Limb (tissue), 2 donors: ENCODE results near the gene METRN.

Experiments used
- DNase-seq, 2 donors: peaks; one replicate each; pipeline ENCODE4 v3.0.0-alpha.2; 2016; ENCODE audit errors: extremely low spot score in 2 of 2

METRN gene

DNA sequence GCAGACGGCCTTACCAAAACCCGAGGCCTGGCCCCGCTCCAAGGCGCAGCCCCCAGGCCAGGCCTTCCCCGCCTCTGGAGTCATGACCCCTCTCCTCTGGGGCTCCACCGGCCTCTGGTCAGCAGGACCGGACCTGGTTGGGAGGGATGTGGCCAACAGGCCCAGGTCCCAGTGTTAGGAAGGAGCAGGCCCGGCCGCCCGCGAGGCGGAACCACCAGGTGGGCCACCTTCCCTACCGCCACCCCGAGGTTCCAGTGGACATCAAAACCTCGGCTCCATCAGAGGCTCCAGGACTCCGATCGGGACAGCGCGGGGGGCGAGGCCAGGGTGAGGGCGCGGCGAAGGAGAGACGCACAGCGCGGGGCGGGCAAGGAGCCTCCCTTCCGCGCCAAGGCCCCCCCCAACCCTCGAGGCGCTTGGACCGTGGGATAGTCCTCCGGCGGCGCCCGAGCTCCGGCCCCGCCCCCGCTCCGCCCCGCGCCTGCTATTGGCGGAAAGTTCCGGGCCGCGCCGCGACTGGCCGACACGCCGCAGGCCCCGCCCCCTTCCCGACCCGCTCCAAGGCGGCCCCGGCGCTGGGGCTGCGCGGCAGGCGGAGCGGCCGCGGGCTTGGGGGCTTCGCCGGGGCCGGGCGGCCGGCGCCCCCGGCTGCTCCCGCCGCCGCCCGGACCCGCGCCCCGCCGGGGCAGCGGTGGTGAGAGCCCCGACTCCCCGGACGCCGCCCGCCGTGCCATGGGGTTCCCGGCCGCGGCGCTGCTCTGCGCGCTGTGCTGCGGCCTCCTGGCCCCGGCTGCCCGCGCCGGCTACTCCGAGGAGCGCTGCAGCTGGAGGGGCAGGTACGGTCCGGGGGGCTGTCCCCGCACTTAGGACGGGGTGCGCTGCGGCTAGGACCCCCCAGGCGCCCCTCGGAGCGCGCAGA is at the start of gene METRN:
TSS of gene METRN (plus strand) at position 561 of the 919 bp plus-strand sequence. CDS start at position 733, 172 bp downstream.
- peak; percentile 91 to 94 for DNase-seq

DNA sequence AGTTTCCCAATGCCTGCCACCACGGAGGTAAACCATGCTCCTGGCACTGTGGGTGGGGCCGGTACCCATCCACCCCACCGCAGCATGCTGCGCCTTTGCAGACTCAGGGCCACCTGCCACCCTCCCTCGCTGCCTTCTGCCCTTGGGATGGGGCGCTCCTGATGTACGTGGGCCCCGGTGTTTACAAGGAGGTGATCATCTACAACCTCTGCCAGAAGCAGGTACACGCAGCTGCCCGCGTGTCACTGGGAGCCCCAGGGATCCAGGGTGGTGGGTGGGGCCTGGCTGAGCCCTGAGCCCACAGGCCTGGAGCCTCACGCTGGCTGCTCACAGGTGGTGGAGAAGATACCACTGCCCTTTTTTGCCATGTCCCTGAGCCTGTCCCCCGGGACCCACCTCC is 48.3 kb upstream of the METRN start:
- DNase-seq = no peak

DNA sequence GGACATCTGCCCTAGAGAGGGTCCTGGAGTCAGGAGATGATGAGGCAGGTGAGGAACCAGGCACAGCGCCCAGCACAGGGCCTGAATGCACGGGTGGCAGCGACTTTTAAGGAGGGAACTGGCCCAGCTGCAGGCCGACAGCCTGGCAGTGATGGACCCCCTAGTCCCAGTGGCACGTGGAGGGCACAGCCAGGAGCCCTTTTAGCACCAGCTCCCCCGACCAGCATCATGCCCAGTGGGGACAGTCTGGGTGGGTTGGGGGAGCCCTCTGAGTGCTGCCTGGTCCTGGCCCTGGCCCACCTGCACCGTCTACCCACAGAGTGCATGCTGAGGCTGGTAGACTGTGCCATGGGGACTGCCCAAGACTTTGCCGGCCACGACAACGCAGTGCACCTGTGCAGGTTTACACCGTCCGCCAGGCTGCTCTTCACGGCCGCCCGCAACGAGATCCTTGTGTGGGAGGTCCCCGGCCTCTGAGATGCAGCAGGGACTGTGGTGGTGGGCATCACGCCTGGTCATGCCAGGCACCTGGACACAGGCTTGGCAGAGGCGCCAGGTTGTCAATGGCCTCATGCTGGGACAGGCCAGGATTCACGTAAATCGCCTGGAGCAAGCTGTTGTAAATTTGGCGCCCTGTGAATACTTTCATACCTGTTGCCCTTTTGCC is 47.7 kb upstream of the METRN start:
- DNase-seq = no peak

DNA sequence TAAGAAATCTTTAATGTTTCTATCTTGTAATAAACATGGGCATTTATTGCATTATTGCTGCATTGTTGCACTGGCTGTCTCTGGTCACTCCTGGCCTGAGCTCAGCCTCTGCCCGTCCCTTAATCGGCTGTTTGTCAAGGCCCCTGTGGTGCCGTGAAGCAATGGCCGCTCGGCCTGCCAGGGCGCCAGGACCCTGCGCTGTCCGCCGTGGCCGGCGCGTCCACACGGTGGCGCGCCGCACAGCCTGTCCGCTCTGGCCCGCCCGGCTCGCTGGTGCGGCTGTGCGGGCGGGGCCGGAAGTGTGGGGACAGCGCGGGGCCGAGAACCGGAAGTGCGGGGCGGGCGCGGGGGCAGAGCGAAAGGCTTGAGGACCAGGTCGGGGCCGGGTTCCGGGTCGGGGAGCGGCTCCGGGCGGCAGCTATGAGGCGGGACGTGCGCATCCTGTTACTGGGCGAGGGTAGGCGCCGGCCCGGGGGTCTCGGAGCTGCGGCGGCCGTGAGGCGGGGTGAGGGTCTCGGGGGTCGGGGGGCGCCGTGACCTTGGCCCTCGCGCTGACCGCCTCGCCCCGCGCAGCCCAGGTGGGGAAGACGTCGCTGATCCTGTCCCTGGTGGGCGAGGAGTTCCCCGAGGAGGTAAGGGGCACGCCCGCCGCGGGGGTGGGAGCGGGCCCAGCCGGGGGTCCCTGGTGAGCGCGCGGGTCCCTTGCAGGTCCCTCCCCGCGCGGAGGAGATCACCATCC is 47.0 kb upstream of the METRN start, which contains the start of gene RHOT2:
TSS of gene RHOT2 (plus strand) at position 353 of the 739 bp plus-strand sequence. CDS start at position 421, 68 bp downstream.
- peak; percentile 92 to 96 for DNase-seq

DNA sequence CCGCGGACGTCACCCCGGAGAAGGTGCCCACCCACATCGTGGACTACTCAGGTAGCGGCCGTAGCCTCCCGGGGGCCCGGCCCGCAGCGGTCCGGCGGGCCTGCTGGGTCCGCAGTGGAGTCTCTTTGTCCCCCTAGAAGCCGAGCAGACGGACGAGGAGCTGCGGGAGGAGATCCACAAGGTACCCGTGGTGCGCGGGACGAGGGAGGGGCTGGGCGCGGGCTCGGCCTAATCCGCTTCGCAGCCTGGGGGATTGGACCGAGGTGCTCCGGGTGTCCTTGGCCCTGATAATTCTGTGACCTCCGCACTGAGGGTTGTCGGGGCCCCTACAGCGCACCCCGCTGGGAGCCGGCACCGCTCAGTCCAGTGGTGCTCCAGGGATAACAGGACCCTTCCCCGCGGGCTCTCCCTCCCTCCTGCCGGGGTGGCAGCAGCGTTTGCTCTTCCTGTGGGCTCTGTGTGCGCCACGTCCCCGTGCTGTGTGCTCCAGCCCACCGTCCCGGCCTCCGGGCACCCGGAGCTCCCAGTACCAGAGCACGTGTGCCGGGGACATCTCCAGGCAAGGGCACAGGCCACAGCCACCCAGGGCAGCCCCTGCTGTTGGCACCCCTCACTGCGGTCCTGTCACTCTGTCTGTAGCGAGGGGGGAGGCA is 46.3 kb upstream of the METRN start:
- no peak for DNase-seq

DNA sequence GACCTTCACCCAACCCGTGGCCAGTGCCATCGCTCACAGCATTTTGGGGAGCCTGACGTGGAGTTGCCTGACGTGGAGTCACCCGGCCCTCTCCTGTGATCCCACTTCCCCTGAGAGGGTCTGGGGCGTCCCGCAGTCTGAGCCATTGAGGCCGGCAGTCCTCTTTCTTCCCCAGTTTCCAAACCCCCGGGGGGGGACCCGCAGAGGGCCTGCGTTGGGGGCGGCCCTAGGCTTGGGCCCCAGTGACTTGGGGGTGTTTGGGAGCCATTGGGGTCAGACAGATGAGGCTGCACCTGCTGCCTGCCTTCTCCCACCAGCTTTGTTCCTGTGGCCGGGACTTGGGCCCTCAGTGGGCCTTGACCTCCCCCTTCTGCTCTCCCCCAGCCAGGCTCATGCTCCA is 45.3 kb upstream of the METRN start:
- DNase-seq = no peak

DNA sequence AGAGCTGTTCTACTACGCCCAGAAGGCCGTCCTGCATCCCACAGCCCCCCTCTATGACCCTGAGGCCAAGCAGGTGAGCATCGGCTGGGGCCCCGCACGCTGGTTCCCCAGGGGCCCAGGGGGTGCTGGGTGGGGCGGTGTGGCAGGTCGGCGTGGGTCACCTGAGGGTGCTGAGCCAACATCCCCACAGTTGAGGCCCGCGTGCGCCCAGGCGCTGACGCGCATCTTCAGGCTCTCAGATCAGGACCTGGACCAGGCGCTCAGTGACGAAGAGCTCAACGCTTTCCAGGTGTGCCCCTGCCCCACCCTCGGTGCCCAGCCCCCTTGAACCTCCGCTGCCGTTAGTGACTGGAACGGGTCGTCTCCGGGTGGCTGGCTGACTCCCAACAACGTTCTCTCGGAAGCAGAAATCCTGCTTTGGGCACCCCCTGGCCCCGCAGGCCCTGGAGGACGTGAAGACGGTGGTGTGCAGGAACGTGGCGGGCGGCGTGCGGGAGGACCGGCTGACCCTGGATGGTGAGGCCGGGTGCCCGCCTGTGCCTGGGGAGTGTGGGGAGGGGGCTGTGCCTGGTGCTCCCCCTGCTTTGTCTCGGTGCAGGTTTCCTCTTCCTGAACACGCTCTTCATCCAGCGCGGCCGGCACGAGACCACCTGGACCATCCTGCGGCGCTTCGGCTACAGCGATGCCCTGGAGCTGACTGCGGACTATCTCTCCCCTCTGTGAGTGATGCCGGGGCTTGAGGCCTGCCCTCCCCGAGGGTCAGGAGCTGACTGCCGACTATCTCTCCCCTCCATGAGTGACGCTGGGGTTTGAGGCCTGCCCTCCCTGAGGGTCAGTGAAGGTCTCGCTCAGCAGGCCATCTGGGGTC is 44.2 kb upstream of the METRN start:
- DNase-seq = no peak

DNA sequence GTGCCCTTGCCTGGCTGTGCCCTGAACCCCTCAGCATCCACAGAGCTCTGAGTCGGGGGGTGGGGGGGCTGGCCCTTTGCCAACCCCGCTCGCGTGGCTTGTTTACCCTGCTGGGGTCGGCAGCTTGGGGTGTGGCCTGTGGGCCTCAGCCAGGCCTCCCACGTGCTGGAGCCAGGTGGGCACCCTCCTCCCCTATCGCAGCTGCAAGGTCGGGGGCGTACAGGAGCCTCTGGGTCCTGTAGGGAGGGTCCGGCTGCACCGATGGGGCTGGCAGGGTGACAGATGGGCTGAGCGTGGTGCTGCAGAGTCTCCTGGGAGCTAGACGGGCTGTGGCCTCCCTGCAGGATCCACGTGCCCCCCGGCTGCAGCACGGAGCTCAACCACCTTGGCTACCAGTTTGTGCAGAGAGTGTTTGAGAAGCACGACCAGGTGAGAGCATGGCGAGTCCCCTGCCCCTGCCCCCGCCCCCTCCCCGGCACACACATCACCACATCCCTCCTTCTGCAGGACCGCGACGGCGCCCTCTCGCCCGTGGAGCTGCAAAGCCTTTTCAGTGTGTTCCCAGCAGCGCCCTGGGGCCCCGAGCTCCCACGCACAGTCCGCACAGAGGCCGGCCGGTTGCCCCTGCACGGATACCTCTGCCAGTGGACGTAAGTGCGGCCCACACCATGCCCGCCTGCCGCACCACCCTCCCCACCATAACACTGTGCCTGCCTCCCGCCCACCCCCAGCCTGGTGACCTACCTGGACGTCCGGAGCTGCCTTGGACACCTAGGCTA is 43.4 kb upstream of the METRN start:
- DNase-seq = no peak

DNA sequence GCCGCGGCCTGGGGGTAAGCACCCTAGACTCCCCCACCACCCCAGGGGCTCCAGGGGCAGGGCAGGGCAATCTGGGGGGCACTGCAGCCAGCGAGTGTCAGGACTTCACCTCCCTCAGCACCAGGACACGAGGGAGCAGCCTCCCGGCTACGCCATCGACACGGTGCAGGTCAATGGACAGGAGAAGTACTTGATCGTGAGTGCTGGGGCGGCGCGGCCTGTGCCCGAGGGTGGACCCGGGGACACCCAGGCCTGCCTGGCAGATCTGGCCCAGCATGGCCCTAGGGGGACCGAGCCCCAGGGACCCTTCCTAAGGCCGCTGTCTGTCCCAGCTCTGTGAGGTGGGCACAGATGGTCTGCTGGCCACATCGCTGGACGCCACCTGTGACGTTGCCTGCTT is 42.5 kb upstream of the METRN start:
- no peak for DNase-seq

DNA sequence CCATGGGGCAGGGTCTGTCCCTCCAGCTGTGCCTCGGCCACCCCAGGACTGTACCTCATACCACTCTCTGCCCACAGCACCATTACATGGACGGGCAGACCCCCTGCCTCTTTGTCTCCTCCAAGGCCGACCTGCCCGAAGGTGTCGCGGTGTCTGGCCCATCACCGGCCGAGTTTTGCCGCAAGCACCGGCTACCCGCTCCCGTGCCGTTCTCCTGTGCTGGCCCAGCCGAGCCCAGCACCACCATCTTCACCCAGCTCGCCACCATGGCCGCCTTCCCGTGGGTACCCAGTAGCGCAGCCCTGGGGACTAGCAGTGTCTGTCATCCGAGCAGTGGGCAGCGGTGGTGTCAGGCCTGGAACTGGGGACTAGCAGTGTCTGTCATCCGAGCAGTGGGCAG is 42.1 kb upstream of the METRN start:
- no peak for DNase-seq

DNA sequence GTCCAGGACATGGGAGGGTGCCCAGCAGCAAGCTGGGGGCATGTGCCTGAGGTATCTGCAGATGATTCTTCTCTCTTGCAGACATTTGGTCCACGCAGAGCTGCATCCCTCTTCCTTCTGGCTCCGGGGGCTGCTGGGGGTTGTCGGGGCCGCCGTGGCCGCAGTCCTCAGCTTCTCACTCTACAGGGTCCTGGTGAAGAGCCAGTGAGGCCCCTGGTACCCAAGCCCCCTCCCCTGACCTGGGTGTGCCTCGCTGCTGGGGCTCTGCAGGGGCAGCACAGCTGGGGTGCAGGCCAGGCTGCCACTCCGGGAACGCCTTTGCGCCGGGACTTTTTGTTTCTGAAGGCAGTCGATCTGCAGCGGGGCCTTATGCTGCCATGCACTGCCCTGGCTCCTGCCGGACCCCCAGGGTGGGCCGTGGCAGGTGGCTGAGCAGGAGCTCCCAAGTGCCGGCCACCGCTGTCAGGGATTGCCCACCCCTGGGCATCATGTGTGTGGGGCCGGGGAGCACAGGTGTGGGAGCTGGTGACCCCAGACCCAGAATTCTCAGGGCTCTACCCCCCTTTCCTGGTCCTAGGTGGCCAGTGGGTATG is 41.4 kb upstream of the METRN start:
- DNase-seq = no peak

DNA sequence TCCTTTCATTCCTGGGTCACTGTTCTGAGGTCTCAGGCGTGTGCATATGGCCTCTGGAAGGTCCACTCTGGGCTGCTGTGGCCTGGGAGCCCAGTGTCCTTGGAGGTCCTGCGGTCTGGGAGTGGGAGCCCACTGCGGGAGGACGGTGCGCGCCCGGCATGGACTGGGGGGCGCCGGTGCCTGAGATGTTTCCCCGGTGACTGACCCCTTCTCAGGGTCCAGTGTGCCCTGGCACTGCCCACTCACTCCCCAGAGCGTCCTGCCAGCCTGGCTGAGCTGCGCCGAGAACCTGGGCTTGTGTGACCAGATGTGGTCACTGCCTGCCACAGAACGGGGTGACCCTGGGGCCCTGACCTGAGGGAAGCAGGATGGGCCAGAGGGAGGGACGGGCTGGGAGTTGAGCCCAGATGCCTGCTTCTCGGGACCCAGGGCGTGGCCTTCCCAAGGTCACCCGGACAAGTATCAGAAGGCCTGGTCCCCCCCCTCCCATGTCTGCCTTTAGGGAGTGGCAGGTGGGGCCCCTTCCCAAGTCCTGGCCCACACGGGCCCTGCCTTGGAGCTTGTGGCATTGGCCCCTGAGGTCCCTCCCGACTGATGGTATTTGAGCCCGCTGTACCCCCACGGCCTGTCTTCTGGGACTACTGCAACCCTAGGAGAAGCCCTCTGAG is 40.6 kb upstream of the METRN start:
- no peak for DNase-seq

DNA sequence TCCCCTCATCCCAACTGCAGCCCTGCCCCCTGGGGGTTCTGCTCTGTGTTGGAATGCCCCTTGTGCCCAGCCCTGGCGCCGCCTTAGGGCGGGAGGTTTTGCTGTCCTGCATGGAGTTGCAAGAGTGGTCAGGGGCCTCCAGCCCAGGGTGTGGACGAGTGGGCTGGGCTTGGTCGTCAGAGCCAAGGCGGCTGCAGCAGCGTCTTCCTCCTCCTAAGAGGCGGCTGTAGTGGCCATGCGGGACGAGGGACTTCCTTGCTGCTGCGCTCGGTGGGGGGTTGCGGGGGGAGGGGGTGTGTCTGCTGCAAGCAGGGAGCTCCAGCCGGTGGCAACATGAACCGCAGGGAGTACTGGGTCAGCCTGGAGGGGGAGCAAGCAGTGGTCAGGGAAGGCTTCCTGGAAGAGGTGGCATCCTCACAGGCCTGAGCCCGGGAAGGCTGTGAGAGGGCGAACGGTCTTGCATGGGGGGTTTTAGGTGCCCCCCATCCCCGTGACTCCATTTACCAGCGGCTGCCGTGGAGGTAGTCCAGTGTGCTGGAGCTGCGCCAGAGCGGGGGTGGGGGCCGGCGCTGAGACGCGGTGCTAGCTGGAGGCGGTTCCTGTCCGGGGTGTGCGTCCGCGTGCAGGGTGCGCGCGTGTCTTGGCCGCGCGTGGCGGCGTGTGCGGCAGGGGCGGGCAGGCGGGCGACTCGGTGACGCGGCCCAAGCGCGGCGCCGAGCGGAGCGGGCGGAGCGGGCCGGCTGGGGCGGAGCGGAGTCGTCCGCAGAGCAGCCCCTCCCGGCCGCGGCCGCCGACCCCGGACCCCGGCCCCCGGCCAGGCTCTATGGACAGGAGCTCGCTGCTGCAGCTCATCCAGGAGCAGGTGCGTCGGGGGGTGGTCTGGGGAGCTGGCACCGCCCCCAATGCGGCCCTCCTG is 39.7 kb upstream of the METRN start, which contains the start of gene RHBDL1:
TSS of gene RHBDL1 (plus strand) at position 704 of the 916 bp plus-strand sequence. CDS start at position 824, 120 bp downstream.
- DNase-seq = no peak

DNA sequence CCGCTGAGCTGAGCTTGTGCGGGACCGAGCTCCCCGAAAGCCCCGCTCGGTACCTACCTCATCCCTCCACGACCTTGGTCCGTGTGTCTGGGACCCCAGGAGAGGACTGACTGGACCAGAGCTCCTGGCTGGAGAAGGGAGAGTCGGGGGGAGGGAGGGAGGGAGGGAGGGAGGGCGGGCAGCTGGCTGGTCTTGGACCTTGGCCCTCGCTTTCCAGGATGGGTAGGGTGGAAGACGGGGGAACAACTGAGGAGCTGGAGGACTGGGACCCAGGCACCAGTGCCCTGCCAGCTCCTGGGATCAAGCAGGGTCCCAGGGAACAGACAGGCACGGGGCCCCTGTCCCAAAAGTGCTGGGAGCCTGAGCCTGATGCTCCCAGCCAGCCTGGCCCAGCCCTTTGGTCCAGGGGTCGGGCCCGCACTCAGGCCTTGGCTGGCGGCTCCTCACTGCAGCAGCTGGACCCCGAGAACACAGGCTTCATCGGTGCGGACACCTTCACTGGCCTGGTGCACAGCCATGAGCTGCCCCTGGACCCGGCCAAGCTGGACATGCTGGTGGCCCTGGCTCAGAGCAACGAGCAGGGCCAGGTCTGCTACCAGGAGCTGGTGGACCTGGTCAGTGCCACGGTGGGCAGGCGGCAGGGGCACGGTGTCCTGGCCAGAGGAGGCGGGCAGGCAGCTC is 38.9 kb upstream of the METRN start:
- DNase-seq = no peak

DNA sequence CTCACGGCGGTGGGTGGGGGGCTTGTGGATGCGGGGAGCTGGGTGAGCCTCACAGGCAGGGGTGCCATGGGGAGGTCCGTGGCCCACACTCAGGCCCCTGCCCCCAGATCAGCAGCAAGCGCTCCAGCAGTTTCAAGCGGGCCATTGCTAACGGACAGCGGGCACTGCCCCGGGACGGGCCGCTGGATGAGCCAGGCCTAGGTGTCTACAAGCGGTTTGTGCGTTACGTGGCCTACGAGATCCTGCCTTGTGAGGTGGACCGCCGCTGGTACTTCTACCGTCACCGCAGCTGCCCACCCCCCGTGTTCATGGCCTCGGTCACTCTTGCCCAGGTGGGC is 38.4 kb upstream of the METRN start:
- DNase-seq = no peak

DNA sequence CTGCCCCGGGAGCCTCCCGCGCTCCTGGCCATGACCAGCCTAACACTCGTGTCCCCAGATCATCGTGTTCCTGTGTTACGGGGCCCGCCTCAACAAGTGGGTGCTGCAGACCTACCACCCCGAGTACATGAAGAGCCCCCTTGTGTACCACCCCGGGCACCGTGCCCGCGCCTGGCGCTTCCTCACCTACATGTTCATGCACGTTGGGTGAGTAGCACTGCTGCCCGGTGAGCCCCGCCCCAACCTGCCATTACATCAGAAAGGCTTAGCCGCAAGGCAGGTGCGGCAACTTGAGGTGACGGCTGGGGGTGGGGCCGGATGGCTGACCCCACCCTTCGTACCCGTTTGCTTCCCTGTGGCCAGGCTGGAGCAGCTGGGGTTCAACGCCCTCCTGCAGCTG is 38.0 kb upstream of the METRN start:
- DNase-seq = no peak
